ENCODE data around the gene HDGFL2.

The HDGFL2 gene

GRCh38 chr19:4445963-4446703, 26.0 kb upstream of the HDGFL2 start:
- DNase-seq (ENCODE audit: insufficient read length, low spot score) = no peak
- TF ChIP-seq CTCF (IDR thresholded peaks at IDR 0.05; ENCODE audit: insufficient read depth, missing control alignments) = no peak
- FAIRE-seq = no peak

- TF ChIP-seq CTCF (IDR thresholded peaks at IDR 0.05; ENCODE audit: insufficient read depth, missing control alignments) = no peak
- DNase-seq (ENCODE audit: insufficient read length, low spot score) (no peak), FAIRE-seq (no peak)
These were observed 25.3 kb upstream of the HDGFL2 start for GRCh38 chr19:4446704-4447200.

- FAIRE-seq (no peak), DNase-seq (ENCODE audit: insufficient read length, low spot score) (no peak)
- no peak for TF ChIP-seq CTCF (IDR thresholded peaks at IDR 0.05; ENCODE audit: insufficient read depth, missing control alignments)
These were observed 24.6 kb upstream of the HDGFL2 start for GRCh38 chr19:4447327-4448146.

GRCh38 chr19:4448147-4448985, 23.7 kb upstream of the HDGFL2 start:
- FAIRE-seq = no peak
- no peak for DNase-seq (ENCODE audit: insufficient read length, low spot score)
- TF ChIP-seq CTCF (IDR thresholded peaks at IDR 0.05; ENCODE audit: insufficient read depth, missing control alignments) = no peak

- no peak for TF ChIP-seq CTCF (IDR thresholded peaks at IDR 0.05; ENCODE audit: insufficient read depth, missing control alignments)
- DNase-seq (ENCODE audit: insufficient read length, low spot score) = no peak
These were observed 23.0 kb upstream of the HDGFL2 start for GRCh38 chr19:4449022-4449638.

GRCh38 chr19:4449639-4450028, 22.5 kb upstream of the HDGFL2 start:
- no peak for FAIRE-seq
- TF ChIP-seq CTCF (IDR thresholded peaks at IDR 0.05; ENCODE audit: insufficient read depth, missing control alignments) = no peak
- DNase-seq (ENCODE audit: insufficient read length, low spot score) = no peak

More at GRCh38 chr19:4449022-4449638, 23.0 kb upstream of the HDGFL2 start:
- no peak for FAIRE-seq
